IPS-20b (cell line): Measurements from ENCODE around the gene PHAF1.
A peak's percentile ranks its signal among the peaks of the same experiment; 100 is the strongest.

Source experiments
- H3K27ac ChIP-seq: one replicate; pipeline ENCODE4 v1.5.1; 2013; ENCODE audit warnings: low read length
- H3K27me3 ChIP-seq: 2 replicates; pipeline ENCODE4 v1.6.1; 2013; ENCODE audit warnings: mild to moderate bottlenecking, low read length, inconsistent platforms; ENCODE audit not compliant: insufficient read depth
- H3K36me3 ChIP-seq: 2 replicates; pipeline ENCODE4 v1.6.1; 2013; ENCODE audit warnings: low read depth, mild to moderate bottlenecking, inconsistent platforms, low read length, moderate library complexity; ENCODE audit not compliant: insufficient read depth
- H3K4me1 ChIP-seq: 2 replicates; pipeline ENCODE4 v1.6.1; 2013; ENCODE audit warnings: mild to moderate bottlenecking, control low read depth, inconsistent platforms, low read length, moderate library complexity; ENCODE audit not compliant: insufficient read depth
- H3K4me3 ChIP-seq: 2 replicates; pipeline ENCODE4 v1.5.1; 2013; ENCODE audit warnings: mild to moderate bottlenecking, low read length, inconsistent platforms
- H3K9ac ChIP-seq: 2 replicates; pipeline ENCODE4 v1.6.1; 2013; ENCODE audit warnings: low read depth, mild to moderate bottlenecking, inconsistent platforms, low read length, moderate library complexity
- H3K9me3 ChIP-seq: 2 replicates; pipeline ENCODE4 v1.6.1; 2013; ENCODE audit warnings: mild to moderate bottlenecking, low read depth, low read length, inconsistent platforms; ENCODE audit not compliant: insufficient read depth

The PHAF1 gene

DNA sequence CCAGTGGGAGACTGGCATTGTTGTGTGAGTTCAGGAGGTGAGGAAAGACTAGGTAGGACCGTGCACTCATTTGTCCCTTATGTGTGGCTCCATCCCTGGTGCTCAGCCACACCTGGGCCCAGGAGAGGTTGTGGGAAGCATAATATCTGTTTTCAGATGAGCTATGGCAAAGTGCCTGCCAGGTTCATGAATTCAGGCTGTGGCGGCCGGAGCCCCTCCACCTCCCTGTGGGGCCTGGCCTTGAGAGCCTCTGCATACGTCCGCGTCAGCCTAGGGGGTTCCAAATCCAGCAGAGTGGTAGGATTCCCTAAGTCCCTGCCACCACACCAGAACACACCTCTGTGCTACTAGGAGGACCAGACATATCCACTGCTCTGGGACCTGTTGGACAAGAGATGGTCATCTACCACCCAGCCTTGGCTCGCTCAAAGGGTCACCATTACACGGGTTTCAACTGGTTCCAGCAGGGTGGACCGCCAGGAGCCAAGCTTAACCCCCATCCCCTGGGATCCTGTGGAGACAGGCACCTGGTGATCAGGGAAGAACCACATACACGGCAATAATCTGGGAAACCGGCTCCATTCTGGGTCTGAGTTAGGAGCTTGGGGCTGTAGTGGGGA, 39.0 kb downstream of the PHAF1 start:
- Histone ChIP-seq H3K4me1 (peaks cover 4% of the 10 kb centered on the region; the same call in 1 of the 2 replicates), H3K9me3 (no peaks in the 10 kb centered on the region), H3K36me3 (peaks cover 49% of the 10 kb centered on the region), H3K9ac (no peak overlapping the region), H3K27me3 (peaks cover 51% of the 10 kb centered on the region), H3K27ac (no peak overlapping the region), H3K4me3 (no peak overlapping the region)

DNA sequence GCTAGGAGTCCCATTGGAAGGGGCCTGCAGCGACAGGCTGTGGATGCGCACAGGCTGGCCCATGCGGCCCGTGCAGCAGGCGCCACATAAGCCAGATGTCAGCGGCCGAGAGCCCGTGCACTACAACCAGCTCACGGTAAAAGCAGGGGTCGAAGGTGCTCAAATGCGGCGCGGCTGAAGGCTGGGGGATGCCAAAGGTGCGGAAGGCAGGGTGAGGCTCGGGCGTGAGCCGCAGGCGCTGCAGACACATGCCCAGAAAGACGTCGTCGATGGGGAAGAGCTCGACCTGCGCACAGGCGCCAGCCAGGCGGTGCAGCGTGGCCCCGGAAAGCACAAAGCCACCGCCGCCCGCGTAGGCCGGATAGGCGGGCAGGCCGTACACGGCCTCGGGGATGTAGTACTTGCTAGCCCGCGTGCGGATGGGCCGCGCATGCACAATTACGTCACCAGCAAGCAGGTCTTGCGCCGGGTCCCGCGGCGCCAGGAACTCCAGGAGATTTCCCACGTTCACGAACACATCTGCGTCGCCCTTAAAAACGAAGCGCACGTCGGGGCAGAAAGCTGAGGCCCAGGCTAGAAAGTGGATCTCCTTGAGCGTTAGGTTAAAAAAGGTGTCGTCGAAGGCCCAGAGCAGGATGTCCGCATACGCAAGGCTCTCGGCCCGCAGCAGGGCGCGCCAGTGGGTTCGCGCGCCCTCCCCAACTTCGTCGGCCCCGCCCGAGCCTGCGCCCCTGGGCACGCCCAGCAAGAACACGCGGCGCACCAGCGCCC, 39.7 kb downstream of the PHAF1 start:
- H3K4me1 ChIP-seq: peaks cover 4% of the 10 kb centered on the region; the same call in 1 of the 2 replicates
- peaks cover 58% of the 10 kb centered on the region for H3K27me3 ChIP-seq
- H3K9me3 ChIP-seq: no peaks in the 10 kb centered on the region
- H3K4me3 ChIP-seq: peak overlapping the region; percentile 79; the same call in 1 of the 2 replicates
- H3K36me3 ChIP-seq: peaks cover 42% of the 10 kb centered on the region
- no peak overlapping the region for H3K9ac ChIP-seq
- no peak overlapping the region for H3K27ac ChIP-seq

DNA sequence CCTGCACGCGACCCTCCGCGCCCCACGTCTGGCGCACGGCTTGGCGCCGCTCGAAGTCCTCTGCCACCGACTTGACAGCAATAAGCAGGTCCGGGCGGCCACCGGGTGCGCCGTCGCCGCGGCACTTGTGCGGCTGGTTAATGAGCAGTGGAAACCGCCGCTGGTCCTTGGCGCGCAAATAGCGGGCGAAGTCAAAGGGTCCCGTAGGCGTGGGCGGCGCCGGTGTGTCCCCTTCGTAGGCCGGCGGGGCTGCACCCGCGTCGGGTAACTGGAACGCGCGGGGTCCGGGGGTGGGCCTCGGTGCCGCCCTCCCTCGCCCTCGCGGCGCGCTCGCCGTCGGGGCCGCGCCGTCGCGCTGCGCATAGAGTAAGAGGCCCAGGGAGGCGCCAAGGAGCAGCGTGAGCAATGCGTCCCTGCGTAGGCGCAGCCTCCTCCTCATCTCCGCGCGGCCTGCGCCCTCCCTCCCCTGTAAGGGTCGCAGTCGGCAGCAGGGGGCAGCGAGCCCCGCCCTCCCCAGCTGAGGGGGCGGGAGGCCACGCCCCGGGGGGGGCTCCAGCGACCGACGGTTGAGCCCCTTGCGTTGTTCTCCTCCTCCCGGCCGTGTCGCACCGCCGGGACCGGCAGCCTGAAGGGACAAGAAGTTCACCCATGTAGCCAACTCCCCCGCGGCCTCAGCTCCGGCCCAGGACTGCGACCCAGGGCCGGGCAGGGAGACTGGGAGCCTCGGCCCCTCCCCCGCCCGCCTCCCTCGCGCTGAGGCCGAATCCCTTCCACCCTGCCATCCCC, 40.5 kb downstream of the PHAF1 start:
- Histone ChIP-seq H3K9me3 (no peaks in the 10 kb centered on the region), H3K4me1 (peaks cover 4% of the 10 kb centered on the region; the same call in 1 of the 2 replicates), H3K27ac (no peak overlapping the region), H3K9ac (peak overlapping the region; percentile 65; the same call in 1 of the 2 replicates), H3K36me3 (peaks cover 35% of the 10 kb centered on the region), H3K4me3 (peak overlapping the region; percentile 79), H3K27me3 (peaks cover 66% of the 10 kb centered on the region)

DNA sequence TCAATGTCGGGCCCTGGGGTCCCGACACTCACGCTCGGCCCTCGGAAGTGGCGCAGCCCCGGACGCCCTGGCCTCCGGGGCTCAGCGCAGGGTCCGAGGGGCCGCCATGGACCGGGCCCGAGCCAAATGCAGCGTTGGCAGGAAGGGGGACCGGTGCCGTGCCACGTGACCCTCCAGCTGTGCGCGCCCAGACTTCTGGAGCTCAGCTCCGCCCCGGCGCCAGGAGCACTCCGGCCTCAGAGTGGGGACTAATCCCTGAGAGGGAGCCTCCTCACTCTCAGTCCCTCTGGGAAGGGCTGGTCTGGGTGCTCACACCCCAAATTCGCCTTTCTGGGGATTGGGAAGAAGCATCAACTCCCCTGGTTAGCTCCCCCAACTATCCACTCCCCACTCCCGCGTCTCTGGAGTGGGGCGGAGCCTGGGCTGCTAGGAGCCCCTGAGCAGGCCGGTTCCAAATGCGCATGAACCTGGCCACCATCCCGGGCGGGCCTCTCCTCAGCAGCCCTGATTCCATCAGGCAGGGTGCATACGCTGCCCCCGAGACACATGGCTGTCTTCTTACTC, 41.2 kb downstream of the PHAF1 start, which contains the start of gene B3GNT9:
TSS of gene B3GNT9 (minus strand) at position 166 of the 564 bp plus-strand sequence. CDS start 513 bp downstream, outside the sequence.
- Histone ChIP-seq H3K36me3 (peaks cover 28% of the 10 kb centered on the region), H3K9me3 (no peaks in the 10 kb centered on the region), H3K9ac (peak within 1 kb of the TSS; percentile 65; the same call in 1 of the 2 replicates), H3K27me3 (peaks cover 72% of the 10 kb centered on the region), H3K27ac (no peak within 1 kb of the TSS), H3K4me3 (peak within 1 kb of the TSS; percentile 79), H3K4me1 (peaks cover 4% of the 10 kb centered on the region; the same call in 1 of the 2 replicates)

DNA sequence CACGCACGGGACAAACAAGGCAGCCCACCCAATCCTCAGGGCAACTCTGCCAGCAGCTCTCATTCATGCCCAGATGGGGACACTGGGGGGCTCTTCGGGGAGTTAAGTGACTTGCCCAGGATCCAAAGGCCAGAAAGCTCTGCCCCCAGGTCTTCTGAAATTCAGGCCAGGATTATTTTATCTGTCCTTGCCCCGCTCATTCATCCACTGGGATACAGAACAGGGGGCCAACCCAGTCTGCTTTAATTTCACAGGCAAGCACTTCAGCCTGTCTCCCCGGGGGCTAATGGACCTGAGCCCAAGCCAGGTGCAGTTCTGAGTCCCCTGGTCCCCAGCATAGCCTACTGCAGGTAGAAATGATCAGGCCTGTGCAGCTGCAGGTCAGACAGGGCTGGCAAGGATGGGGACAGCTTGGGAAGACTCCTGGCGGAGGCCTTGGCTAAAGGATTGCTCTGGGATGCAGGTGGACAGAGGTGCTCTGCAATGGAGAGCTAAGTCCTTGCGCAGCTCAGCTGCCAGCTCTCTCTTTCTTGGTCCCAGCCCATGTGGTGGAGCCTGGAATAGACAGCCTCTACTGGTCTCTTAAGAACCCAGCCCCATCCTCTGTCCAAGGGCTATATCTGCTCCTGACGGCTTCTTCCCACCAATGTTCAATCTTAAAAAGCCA, 41.8 kb downstream of the PHAF1 start:
- H3K27ac ChIP-seq: no peak overlapping the region
- H3K9me3 ChIP-seq: no peaks in the 10 kb centered on the region
- peaks cover 21% of the 10 kb centered on the region; the same call in 1 of the 2 replicates for H3K36me3 ChIP-seq
- H3K9ac ChIP-seq: peak overlapping the region; percentile 65; the same call in 1 of the 2 replicates
- H3K4me3 ChIP-seq: peak overlapping the region; percentile 79
- peaks cover 79% of the 10 kb centered on the region for H3K27me3 ChIP-seq
- H3K4me1 ChIP-seq: peaks cover 4% of the 10 kb centered on the region; the same call in 1 of the 2 replicates

DNA sequence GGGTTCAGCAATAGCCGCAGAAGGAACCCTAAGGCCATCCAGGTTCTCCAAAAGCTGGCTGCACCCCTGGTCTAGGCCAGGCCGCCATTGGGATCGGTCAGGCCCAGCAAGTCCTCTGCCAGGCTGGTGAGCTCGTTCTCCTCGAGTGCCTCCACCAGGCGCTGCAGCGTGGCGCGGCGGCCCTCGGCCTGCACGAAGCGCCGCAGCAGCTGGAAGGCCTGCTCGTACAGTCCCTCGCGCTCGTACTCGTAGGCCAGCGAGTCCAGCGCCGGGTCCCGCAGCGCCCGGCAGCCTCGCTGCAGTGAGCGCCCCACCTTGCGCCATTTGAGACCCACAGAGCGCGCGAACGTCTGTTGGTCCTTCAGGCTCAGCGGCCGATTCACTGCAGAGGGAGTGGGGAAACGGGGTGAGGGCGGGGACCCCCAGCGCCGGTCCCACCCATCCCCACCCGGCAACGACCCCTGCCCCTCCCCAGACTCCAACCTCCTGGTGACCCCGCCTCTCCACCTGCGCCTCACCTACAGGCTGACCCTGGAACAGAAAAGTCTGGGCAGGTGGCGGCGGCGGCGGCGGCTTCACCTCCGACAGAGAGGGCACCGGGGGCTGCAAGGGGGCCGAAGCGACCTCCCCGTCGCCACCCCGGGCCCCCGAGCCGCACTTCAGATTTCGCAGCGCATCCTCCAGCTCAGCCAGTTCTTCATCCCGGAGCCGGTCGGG, 45.0 kb downstream of the PHAF1 start:
- no peak overlapping the region for H3K27ac ChIP-seq
- H3K9me3 ChIP-seq: no peaks in the 10 kb centered on the region
- peak overlapping the region; percentile 52; the same call in 1 of the 2 replicates for H3K4me3 ChIP-seq
- no peaks in the 10 kb centered on the region for H3K36me3 ChIP-seq
- H3K4me1 ChIP-seq: peaks cover 4% of the 10 kb centered on the region; the same call in 1 of the 2 replicates
- no peak overlapping the region for H3K9ac ChIP-seq
- peaks cover 100% of the 10 kb centered on the region for H3K27me3 ChIP-seq

DNA sequence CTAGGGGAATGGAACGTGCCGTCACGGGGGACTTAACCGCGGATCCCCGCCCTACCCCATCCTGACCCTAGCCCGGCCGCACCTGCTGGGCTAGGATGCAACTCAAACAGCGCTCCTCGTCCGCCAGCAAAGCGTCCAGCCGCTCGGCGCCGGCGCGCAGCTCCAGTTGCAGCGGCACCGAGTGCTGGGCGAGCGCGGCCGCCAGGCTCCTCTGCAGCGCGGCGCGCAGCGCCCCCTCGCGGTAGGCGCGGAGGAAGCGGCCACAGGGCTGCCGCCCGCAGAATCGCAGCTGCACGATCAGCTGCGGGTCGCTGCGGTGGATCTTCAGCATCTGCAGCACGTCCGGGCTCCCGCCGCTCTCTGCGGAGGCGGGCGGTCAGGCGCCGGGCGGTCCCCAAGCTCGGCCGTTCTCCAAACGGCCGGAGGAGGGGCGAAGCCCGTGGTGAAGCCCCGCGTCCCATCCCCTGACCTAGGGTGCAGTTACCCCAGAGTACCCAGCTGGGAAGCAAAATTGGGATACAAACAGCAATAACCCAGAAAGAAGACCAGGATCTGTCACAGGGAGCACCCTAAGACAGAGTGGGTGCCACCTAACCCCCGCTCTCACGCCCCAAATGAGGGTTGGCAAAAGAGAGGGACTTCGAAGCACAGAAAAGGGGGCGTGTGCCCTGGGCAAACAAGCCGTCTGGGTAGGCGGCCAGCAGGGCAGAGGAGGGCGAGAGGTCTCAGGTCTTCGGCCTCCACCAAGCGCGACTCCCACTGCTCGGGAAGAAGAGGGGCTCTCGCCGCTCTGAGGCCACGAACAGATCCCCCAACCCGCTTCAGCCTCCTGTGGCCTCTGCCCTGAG, 45.8 kb downstream of the PHAF1 start:
- H3K9me3 ChIP-seq: no peaks in the 10 kb centered on the region
- peaks cover 100% of the 10 kb centered on the region for H3K27me3 ChIP-seq
- no peak overlapping the region for H3K27ac ChIP-seq
- H3K36me3 ChIP-seq: no peaks in the 10 kb centered on the region
- peak overlapping the region; percentile 52; the same call in 1 of the 2 replicates for H3K4me3 ChIP-seq
- H3K4me1 ChIP-seq: peaks cover 4% of the 10 kb centered on the region; the same call in 1 of the 2 replicates
- H3K9ac ChIP-seq: no peak overlapping the region

DNA sequence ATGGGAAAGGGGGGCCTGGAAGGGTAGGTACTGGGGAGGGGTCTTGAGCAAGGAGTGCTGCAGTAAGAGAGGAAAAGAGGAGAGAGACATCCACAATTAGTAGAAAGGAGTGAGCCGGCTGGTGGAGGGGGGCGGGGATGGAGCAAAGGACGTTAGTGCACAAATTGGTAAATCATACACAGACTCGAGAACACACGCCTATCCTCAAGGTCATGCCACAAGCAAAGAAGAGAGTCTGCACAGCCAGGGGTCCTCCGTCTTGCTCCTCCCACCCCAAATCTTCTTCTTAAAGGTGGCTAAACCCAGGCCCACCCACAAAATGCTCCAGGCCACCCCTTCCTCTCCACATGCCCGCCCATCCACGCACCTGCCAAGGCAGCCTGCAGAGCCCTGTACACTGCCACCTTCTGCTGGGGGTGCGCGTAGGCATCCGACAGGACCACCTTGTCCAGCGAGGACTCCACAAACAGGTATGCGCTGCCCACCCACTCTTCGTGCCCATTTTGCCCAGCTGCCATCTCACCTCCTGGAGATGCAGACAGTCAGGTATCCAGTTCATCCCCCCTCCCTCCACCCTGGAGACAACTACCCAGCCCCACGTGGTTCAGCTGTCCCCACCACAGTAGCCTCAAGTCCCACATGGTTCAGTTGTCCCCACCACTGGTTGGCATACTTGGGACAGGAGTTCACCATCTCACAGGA, 46.6 kb downstream of the PHAF1 start:
- Histone ChIP-seq H3K4me1 (peaks cover 2% of the 10 kb centered on the region; the same call in 1 of the 2 replicates), H3K4me3 (no peak overlapping the region), H3K27me3 (peaks cover 100% of the 10 kb centered on the region), H3K27ac (no peak overlapping the region), H3K36me3 (no peaks in the 10 kb centered on the region), H3K9me3 (no peaks in the 10 kb centered on the region), H3K9ac (no peak overlapping the region)

DNA sequence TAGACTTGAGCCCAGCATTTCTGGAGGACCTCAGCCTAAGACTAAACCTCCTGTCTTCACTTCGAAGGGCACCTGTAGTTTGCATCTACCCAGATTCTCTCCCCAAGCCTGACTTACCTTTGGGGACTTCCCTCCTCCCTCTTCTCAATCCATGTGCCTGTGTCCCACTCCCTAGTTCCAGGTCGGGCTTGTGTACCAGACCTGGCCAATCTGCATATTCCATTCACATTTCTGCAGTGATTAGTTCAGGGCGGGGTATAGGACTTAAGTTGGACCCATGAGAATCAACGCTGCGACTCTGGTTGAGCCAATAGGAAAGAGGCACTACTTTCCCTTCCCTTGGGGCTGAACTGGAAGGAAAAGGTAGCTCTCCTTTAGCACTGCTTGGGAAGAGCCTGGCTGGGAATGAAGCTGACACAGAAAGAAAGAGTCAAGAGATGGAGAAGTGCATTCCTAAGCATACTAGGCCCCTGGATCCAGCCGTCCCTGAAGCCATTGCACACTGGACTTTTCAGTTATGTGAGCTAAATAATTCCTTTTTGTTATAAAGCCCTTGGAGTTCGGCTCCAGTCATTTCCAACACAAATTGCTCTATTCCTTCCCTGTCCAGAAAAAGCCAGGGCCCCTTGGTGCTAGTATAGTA, 47.5 kb downstream of the PHAF1 start:
- no peak overlapping the region for H3K27ac ChIP-seq
- 0 out of 2 replicates have a peak, but pooled peaks cover under 1% of the 10 kb centered on the region for H3K9me3 ChIP-seq
- peaks cover 100% of the 10 kb centered on the region for H3K27me3 ChIP-seq
- H3K36me3 ChIP-seq: no peaks in the 10 kb centered on the region
- H3K4me3 ChIP-seq: no peak overlapping the region
- no peak overlapping the region for H3K9ac ChIP-seq
- H3K4me1 ChIP-seq: no peaks in the 10 kb centered on the region
